SK-N-SH (cell line): ENCODE measurements around the gene SYNE1.

Experiments used
- CTCF ChIP-seq: fragments of 200-600 bp; sonication (generic); IDR thresholded peaks from 2 replicates; pipeline ENCODE4 v1.6.1; 2017; ENCODE audit warnings: antibody characterized with exemption, mild to moderate bottlenecking, moderate library complexity
- EZH2phosphoT487 ChIP-seq: fragments of 200-600 bp; sonication (generic); IDR thresholded peaks from 2 replicates; pipeline ENCODE4 v1.6.1; 2017; ENCODE audit warnings: low read depth, mixed run types, mild to moderate bottlenecking, antibody characterized with exemption, moderate library complexity, borderline replicate concordance
- GABPA ChIP-seq: IDR thresholded peaks from 2 replicates; pipeline ENCODE4 v1.4.0; 2012; ENCODE audit warnings: low read depth, mild to moderate bottlenecking
- MAX ChIP-seq: IDR thresholded peaks from 2 replicates; pipeline ENCODE4 v1.4.0; 2012; ENCODE audit warnings: low read depth
- MEF2A ChIP-seq: IDR thresholded peaks from 2 replicates; pipeline ENCODE4 v1.4.0; 2012; ENCODE audit warnings: low read depth, borderline replicate concordance
- NFIC ChIP-seq: IDR thresholded peaks from 2 replicates; pipeline ENCODE4 v1.4.0; 2012; ENCODE audit warnings: borderline replicate concordance
- RFX5 ChIP-seq: IDR thresholded peaks from 2 replicates; pipeline ENCODE4 v1.6.1; 2012; ENCODE audit warnings: mild to moderate bottlenecking, improper control_type of control experiment, low read length
- RXRA ChIP-seq: IDR thresholded peaks from 2 replicates; pipeline ENCODE4 v1.4.0; 2012; ENCODE audit warnings: low read depth, mild to moderate bottlenecking, borderline replicate concordance
- SMC3 ChIP-seq: IDR thresholded peaks from 2 replicates; pipeline ENCODE4 v1.6.1; 2012; ENCODE audit warnings: low read depth, low read length, improper control_type of control experiment
- YY1 ChIP-seq: IDR thresholded peaks from 2 replicates; pipeline ENCODE4 v1.4.0; 2012; ENCODE audit warnings: low read depth, mild to moderate bottlenecking
- TF ChIP-seq, protein P1 (sequence below): fragments of 150-350 bp; IDR thresholded peaks from 2 replicates; pipeline ENCODE4 v1.6.1; 2017; ENCODE audit warnings: antibody characterized with exemption, low read length, low read depth, borderline replicate concordance
- TF ChIP-seq, protein P2 (sequence below): IDR thresholded peaks from 2 replicates; pipeline ENCODE4 v1.6.1; 2012; ENCODE audit warnings: mild to moderate bottlenecking, low read depth, low read length, moderate library complexity

GRCh38 chr6:152394303-152394702 lies 242.9 kb downstream of the SYNE1 start:
- no peak for TF ChIP-seq RFX5
- TF ChIP-seq CTCF, result no peak
- no peak for TF ChIP-seq SMC3
- TF ChIP-seq NFIC, result no peak
- TF ChIP-seq, protein P1, sequence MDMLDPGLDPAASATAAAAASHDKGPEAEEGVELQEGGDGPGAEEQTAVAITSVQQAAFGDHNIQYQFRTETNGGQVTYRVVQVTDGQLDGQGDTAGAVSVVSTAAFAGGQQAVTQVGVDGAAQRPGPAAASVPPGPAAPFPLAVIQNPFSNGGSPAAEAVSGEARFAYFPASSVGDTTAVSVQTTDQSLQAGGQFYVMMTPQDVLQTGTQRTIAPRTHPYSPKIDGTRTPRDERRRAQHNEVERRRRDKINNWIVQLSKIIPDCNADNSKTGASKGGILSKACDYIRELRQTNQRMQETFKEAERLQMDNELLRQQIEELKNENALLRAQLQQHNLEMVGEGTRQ, result no peak
- TF ChIP-seq EZH2phosphoT487, result no peak
- TF ChIP-seq MAX, result no peak
- no peak for TF ChIP-seq RXRA
- no peak for TF ChIP-seq YY1
- no peak for TF ChIP-seq GABPA
- TF ChIP-seq MEF2A, result no peak
- TF ChIP-seq, protein P2, sequence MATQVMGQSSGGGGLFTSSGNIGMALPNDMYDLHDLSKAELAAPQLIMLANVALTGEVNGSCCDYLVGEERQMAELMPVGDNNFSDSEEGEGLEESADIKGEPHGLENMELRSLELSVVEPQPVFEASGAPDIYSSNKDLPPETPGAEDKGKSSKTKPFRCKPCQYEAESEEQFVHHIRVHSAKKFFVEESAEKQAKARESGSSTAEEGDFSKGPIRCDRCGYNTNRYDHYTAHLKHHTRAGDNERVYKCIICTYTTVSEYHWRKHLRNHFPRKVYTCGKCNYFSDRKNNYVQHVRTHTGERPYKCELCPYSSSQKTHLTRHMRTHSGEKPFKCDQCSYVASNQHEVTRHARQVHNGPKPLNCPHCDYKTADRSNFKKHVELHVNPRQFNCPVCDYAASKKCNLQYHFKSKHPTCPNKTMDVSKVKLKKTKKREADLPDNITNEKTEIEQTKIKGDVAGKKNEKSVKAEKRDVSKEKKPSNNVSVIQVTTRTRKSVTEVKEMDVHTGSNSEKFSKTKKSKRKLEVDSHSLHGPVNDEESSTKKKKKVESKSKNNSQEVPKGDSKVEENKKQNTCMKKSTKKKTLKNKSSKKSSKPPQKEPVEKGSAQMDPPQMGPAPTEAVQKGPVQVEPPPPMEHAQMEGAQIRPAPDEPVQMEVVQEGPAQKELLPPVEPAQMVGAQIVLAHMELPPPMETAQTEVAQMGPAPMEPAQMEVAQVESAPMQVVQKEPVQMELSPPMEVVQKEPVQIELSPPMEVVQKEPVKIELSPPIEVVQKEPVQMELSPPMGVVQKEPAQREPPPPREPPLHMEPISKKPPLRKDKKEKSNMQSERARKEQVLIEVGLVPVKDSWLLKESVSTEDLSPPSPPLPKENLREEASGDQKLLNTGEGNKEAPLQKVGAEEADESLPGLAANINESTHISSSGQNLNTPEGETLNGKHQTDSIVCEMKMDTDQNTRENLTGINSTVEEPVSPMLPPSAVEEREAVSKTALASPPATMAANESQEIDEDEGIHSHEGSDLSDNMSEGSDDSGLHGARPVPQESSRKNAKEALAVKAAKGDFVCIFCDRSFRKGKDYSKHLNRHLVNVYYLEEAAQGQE, result no peak
